ENCODE results near the gene TOE1. TPM values are rescaled to one million over a fixed set of nuclear protein-coding genes. Genes with fewer than 3 reads are reported as not detected.
"Not testable (repeated sequence)": the region's sequence is repeated elsewhere in the genome, so short reads cannot be mapped to it uniquely, and the experiment has no call there.

TOE1 gene
- 10 to 100 TPM; 25.7 to 28.1 TPM for total RNA-seq

DNA sequence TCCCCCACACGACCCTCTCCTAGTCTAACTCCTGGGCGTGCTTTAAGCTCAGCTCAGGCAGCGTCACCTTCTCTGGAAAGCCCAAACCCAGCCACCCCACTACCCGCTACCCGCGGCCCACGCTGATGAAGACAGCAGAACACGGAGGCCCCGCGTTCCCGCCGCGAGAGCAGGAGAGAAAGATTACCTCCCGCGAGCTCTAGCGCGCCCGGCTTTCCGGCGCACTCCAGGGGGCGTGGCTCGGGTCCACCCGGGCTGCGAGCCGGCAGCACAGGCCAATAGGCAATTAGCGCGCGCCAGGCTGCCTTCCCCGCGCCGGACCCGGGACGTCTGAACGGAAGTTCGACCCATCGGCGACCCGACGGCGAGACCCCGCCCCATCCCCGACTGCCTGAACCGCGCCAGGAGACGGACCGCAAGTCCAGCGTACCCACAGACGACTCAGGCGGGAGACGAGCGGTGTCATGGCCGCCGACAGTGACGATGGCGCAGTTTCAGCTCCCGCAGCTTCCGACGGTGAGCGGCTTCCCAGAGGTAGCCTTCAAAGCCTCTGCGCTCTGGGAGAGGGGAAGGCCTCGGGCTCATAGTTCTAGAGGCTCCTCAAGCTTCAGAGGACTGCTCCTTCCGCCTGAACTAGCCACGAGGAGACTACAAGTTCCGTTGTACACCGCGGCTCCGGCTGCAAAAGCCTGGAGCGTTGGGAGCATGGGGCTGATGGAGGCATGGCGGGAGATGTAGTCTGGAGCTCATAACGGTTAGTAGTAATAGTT, at the start of gene TOE1, which contains the start of gene MUTYH:
Gene TOE1, plus strand, starts transcription at position 382 of the 770 bp plus-strand sequence. Its CDS starts 83 bp downstream, at position 465.
Gene MUTYH, minus strand, starts transcription at position 652 of the 770 bp plus-strand sequence. CDS start 5,935 bp downstream, outside the sequence.
- ATAC-seq = peak; percentile 87
- Mint-ChIP-seq H3K9me3 (peaks cover 3% of the 10 kb centered on the region), H3K36me3 (ENCODE audit: low read depth) (peaks cover 60% of the 10 kb centered on the region), H3K4me1 (ENCODE audit: low read depth) (peaks cover 37% of the 10 kb centered on the region), H3K27ac (peak within 1 kb of the TSS; percentile 99), H3K4me3 (peak within 1 kb of the TSS; percentile 99), H3K27me3 (no peaks in the 10 kb centered on the region)
- intact Hi-C loops (cut with micrococcal nuclease) = loop anchor here (5.0 to 10.0 kb wide), 2 partner anchors 38 to 245 kb away; partner anchors contain the start of gene NASP
- ChIA-PET POLR2A (interaction anchor here (0.8 to 16.0 kb wide), 27 partner anchors 10 to 617 kb away, joined by 3 to 238 read pairs (median 6); partner anchors contain the start of genes BTBD19, CCDC163, HECTD3 and HPDL), CTCF (interaction anchor here (0.7 to 3.1 kb wide), 17 partner anchors 10 to 328 kb away, joined by 3 to 21 read pairs (median 5); partner anchors contain the start of genes CCDC163, HECTD3, HPDL and MMACHC)
- DNase-seq = peak; percentile 97
- TF ChIP-seq, protein P1, sequence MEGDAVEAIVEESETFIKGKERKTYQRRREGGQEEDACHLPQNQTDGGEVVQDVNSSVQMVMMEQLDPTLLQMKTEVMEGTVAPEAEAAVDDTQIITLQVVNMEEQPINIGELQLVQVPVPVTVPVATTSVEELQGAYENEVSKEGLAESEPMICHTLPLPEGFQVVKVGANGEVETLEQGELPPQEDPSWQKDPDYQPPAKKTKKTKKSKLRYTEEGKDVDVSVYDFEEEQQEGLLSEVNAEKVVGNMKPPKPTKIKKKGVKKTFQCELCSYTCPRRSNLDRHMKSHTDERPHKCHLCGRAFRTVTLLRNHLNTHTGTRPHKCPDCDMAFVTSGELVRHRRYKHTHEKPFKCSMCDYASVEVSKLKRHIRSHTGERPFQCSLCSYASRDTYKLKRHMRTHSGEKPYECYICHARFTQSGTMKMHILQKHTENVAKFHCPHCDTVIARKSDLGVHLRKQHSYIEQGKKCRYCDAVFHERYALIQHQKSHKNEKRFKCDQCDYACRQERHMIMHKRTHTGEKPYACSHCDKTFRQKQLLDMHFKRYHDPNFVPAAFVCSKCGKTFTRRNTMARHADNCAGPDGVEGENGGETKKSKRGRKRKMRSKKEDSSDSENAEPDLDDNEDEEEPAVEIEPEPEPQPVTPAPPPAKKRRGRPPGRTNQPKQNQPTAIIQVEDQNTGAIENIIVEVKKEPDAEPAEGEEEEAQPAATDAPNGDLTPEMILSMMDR (IDR thresholded peaks at IDR 0.05) = no peak

DNA sequence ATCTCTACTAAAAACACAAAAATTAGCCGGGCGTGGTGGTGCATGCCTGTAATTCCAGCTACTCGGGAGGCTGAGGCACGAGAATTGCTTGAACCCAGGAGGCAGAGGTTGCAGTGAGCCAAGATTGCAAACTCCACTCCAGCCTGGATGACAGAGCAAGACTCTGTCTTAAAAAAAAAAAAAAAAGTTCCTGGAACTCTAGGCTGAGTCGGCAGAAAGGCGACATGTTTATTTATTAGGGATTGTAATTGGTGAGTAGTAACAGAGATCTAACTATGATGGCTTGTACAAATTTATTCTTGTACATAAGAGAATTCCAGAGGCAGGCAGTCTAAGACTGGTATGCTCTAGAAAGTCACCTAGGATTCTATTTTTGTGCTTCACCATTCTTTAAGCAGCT, 49.0 kb upstream of the TOE1 start:
- H3K4me1 Mint-ChIP-seq (ENCODE audit: low read depth); POLR2A ChIA-PET; DNase-seq; H3K27ac Mint-ChIP-seq; H3K9me3 Mint-ChIP-seq; H3K27me3 Mint-ChIP-seq; intact Hi-C loops (cut with micrococcal nuclease); H3K36me3 Mint-ChIP-seq (ENCODE audit: low read depth); H3K4me3 Mint-ChIP-seq; ATAC-seq: not testable (repeated sequence)
- CTCF ChIA-PET = interaction anchor here (1.0 to 13.9 kb wide), 4 partner anchors 9 to 276 kb away, joined by 3 to 321 read pairs (median 6); partner anchors contain the start of genes HECTD3 and UROD

DNA sequence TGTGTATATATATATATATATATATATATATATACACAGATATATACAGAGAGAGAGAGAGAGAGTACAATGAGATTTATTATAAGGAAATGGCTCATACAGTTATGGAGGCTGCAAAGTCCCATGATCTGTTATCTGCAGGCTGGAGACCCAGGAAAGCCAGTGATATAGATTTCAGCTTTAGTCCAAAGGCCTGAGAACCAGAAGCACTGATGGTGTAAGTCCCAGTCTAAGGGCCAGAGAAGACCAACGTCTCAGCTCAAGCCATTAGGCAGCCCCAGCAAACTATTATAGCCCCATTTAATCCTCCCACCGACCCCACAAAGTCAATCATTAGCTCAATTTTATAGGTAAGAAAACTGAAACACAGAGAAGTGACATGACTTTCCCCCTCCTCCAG, 48.3 kb upstream of the TOE1 start:
- Mint-ChIP-seq H3K4me1 (ENCODE audit: low read depth) (no peaks in the 10 kb centered on the region), H3K27ac (no peak overlapping the region), H3K4me3 (no peak overlapping the region), H3K9me3 (no peaks in the 10 kb centered on the region), H3K36me3 (ENCODE audit: low read depth) (no peaks in the 10 kb centered on the region), H3K27me3 (no peaks in the 10 kb centered on the region)
- TF ChIP-seq, protein P1 (IDR thresholded peaks at IDR 0.05) = no peak
- DNase-seq (no peak), ATAC-seq (no peak)
- intact Hi-C loops (cut with micrococcal nuclease) = no loop called here
- CTCF ChIA-PET = interaction anchor here (1.0 to 13.9 kb wide), 5 partner anchors 8 to 276 kb away, joined by 3 to 321 read pairs (median 4); partner anchors contain the start of genes HECTD3 and UROD
- POLR2A ChIA-PET = interaction anchor here (2.2 kb wide), 1 partner anchor 280 kb away, joined by 7 read pairs; the partner anchor contains the start of genes HECTD3 and UROD

DNA sequence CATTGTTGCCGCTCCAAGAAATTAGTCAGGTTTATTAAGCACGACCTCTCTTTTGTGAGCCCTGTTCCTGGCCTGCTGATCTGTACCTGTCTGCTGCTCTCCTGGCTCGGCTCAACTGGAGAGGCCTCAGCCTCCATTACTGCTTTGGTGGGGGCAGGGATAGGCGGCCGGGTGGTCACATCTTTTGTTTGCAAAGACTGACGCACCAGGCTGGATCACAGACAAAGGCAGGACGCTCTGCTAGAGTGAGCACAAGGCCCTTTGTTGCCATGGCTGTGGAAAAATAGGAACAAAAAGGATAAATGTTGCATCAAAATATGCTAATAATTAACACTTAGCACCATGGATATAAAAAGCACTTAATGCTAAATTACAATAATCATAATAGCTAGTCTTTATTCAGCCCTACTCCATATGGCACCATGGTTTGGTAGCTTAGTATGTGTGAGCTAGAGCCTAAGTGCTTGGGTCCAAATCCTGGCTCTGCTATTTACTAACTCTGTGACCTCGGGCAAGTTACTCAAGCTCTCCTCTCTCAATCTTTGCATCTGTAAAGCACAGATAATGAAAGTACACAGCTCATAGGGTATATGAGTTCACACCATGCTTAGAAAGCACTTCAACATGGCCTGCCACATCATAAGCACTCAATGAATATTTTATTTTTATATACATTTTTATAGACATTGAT, 42.2 kb upstream of the TOE1 start:
- intact Hi-C loops (cut with micrococcal nuclease) = no loop called here
- Mint-ChIP-seq H3K4me1 (ENCODE audit: low read depth) (peaks cover 8% of the 10 kb centered on the region), H3K27me3 (no peaks in the 10 kb centered on the region), H3K27ac (no peak overlapping the region), H3K4me3 (no peak overlapping the region), H3K36me3 (ENCODE audit: low read depth) (no peaks in the 10 kb centered on the region), H3K9me3 (no peaks in the 10 kb centered on the region)
- CTCF ChIA-PET = interaction anchor here (1.3 to 13.9 kb wide), 2 partner anchors 13 to 282 kb away, joined by 4 to 321 read pairs; partner anchors contain the start of genes HECTD3 and UROD
- POLR2A ChIA-PET = interaction anchor here (1.1 to 3.2 kb wide), 2 partner anchors 285 to 287 kb away, joined by 3 to 11 read pairs; partner anchors contain the start of genes HECTD3 and UROD
- no peak for DNase-seq
- TF ChIP-seq, protein P1 (IDR thresholded peaks at IDR 0.05) = no peak
- no peak for ATAC-seq

DNA sequence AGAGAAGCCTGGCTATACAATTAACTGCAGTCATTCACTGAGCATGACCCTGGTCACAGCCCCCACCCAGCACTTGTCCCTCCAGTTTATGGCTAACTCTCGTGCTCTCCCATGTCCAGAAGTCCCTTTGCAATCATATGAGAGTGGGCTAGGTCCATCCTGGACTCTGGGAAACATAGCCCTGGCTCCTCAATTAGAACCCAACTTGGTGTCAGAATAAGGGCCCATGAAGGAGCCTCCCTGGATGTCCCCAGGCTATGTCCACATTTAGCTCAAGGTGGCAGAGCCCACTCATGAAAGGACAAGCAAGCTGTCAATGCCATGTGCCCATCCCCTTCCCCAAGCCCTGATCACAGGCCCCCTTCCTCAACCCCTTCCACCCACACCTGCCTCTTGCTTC, 40.7 kb upstream of the TOE1 start:
- DNase-seq = no peak
- intact Hi-C loops (cut with micrococcal nuclease) = loop anchor here (1.0 kb wide), 1 partner anchor 285 kb away; no protein-coding TSS in a partner anchor
- H3K9me3 Mint-ChIP-seq = no peaks in the 10 kb centered on the region
- TF ChIP-seq, protein P1 (IDR thresholded peaks at IDR 0.05) = no peak
- peaks cover 10% of the 10 kb centered on the region for H3K4me1 Mint-ChIP-seq (ENCODE audit: low read depth)
- no peak overlapping the region for H3K27ac Mint-ChIP-seq
- POLR2A ChIA-PET = interaction anchor here (0.6 to 3.2 kb wide), 3 partner anchors 285 to 490 kb away, joined by 3 to 11 read pairs (median 4); partner anchors contain the start of genes HECTD3 and UROD
- ATAC-seq = no peak
- no peak overlapping the region for H3K4me3 Mint-ChIP-seq
- no peaks in the 10 kb centered on the region for H3K27me3 Mint-ChIP-seq
- H3K36me3 Mint-ChIP-seq (ENCODE audit: low read depth) = no peaks in the 10 kb centered on the region
- CTCF ChIA-PET = interaction anchor here (0.6 to 13.9 kb wide), 14 partner anchors 8 to 462 kb away, joined by 3 to 321 read pairs (median 4); partner anchors contain the start of genes HECTD3 and UROD
